ENCODE data around the gene EXOC3L2.
"Not testable (repeated sequence)": the region's sequence is repeated elsewhere in the genome, so short reads cannot be mapped to it uniquely, and the experiment has no call there.

EXOC3L2 gene

GRCh38 chr19:45231891-45232290 lies 13.3 kb downstream of the EXOC3L2 start:
- no peak for TF ChIP-seq EZH2 (IDR thresholded peaks at IDR 0.05; ENCODE audit: borderline replicate concordance, low read length)
- H2AFZ ChIP-seq (ENCODE audit: low read length), result no peak overlapping the region
- no peaks in the 10 kb centered on the region for H3K9me2 ChIP-seq (ENCODE audit: low read depth, low read length)

DNA sequence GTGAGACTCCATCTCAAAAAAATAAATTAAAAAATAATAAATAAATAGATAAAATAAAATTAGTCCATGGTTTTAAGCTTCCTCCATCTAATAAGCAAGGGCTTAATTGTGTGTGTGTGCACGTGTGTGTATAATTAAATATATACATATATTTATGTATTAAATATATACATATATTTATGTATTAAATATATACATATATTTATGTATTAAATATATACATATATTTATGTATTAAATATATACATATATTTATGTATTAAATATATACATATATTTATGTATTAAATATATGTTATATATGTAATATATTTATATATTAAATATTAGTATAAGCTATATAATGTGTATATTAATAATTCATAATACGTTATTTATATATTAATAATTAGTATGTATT lies 16.2 kb downstream of the EXOC3L2 start:
- not testable (repeated sequence) for H3K4me2 ChIP-seq (ENCODE audit: low read length)

More at GRCh38 chr19:45231891-45232290, 13.3 kb downstream of the EXOC3L2 start:
- Histone ChIP-seq H3K4me3 (ENCODE audit: low read depth, low read length, poor library complexity, severe bottlenecking) (no peak overlapping the region), H3K9ac (ENCODE audit: low read length) (no peak overlapping the region), H3K36me3 (ENCODE audit: insufficient read depth, low read length) (no peaks in the 10 kb centered on the region), H3K79me2 (ENCODE audit: insufficient read depth, low read length) (no peaks in the 10 kb centered on the region), H3K9me3 (ENCODE audit: low read length) (no peaks in the 10 kb centered on the region), H3F3A (ENCODE audit: insufficient read depth, low read length) (no peaks in the 10 kb centered on the region), H3K4me1 (ENCODE audit: insufficient read depth, low read length, severe bottlenecking) (no peaks in the 10 kb centered on the region), H3K27ac (ENCODE audit: low read depth, low read length, poor library complexity, severe bottlenecking) (no peak overlapping the region), H3K4me2 (ENCODE audit: low read length) (no peak overlapping the region), H4K20me1 (ENCODE audit: insufficient read depth, low read length) (no peaks in the 10 kb centered on the region), H3K27me3 (ENCODE audit: insufficient read depth, low read length) (no peaks in the 10 kb centered on the region)

GRCh38 chr19:45224645-45225044 lies 20.6 kb downstream of the EXOC3L2 start:
- H3F3A ChIP-seq (ENCODE audit: insufficient read depth, low read length), result no peaks in the 10 kb centered on the region
- no peaks in the 10 kb centered on the region for H3K9me2 ChIP-seq (ENCODE audit: low read depth, low read length)
- no peak overlapping the region for H3K4me3 ChIP-seq (ENCODE audit: low read depth, low read length, poor library complexity, severe bottlenecking)
- H3K4me1 ChIP-seq (ENCODE audit: insufficient read depth, low read length, severe bottlenecking), result no peaks in the 10 kb centered on the region
- H3K9ac ChIP-seq (ENCODE audit: low read length), result no peak overlapping the region
- no peaks in the 10 kb centered on the region for H3K9me3 ChIP-seq (ENCODE audit: low read length)
- H2AFZ ChIP-seq (ENCODE audit: low read length), result no peak overlapping the region
- no peaks in the 10 kb centered on the region for H3K79me2 ChIP-seq (ENCODE audit: insufficient read depth, low read length)
- no peak overlapping the region for H3K27ac ChIP-seq (ENCODE audit: low read depth, low read length, poor library complexity, severe bottlenecking)
- no peaks in the 10 kb centered on the region for H4K20me1 ChIP-seq (ENCODE audit: insufficient read depth, low read length)
- no peak for TF ChIP-seq EZH2 (IDR thresholded peaks at IDR 0.05; ENCODE audit: borderline replicate concordance, low read length)
- TF ChIP-seq, protein P1, sequence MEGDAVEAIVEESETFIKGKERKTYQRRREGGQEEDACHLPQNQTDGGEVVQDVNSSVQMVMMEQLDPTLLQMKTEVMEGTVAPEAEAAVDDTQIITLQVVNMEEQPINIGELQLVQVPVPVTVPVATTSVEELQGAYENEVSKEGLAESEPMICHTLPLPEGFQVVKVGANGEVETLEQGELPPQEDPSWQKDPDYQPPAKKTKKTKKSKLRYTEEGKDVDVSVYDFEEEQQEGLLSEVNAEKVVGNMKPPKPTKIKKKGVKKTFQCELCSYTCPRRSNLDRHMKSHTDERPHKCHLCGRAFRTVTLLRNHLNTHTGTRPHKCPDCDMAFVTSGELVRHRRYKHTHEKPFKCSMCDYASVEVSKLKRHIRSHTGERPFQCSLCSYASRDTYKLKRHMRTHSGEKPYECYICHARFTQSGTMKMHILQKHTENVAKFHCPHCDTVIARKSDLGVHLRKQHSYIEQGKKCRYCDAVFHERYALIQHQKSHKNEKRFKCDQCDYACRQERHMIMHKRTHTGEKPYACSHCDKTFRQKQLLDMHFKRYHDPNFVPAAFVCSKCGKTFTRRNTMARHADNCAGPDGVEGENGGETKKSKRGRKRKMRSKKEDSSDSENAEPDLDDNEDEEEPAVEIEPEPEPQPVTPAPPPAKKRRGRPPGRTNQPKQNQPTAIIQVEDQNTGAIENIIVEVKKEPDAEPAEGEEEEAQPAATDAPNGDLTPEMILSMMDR (IDR thresholded peaks at IDR 0.05; ENCODE audit: low read length), result no peak
- H3K36me3 ChIP-seq (ENCODE audit: insufficient read depth, low read length), result no peaks in the 10 kb centered on the region
- H3K27me3 ChIP-seq (ENCODE audit: insufficient read depth, low read length), result peaks cover 4% of the 10 kb centered on the region; the same call in 1 of the 2 replicates
- no peak overlapping the region for H3K4me2 ChIP-seq (ENCODE audit: low read length)

More for the DNA sequence above, 16.2 kb downstream of the EXOC3L2 start:
- H3K27ac ChIP-seq (ENCODE audit: low read depth, low read length, poor library complexity, severe bottlenecking); H3K36me3 ChIP-seq (ENCODE audit: insufficient read depth, low read length); H3K9ac ChIP-seq (ENCODE audit: low read length); H4K20me1 ChIP-seq (ENCODE audit: insufficient read depth, low read length); H3K4me1 ChIP-seq (ENCODE audit: insufficient read depth, low read length, severe bottlenecking); H3K79me2 ChIP-seq (ENCODE audit: insufficient read depth, low read length); H3K9me2 ChIP-seq (ENCODE audit: low read depth, low read length); H3F3A ChIP-seq (ENCODE audit: insufficient read depth, low read length); H3K27me3 ChIP-seq (ENCODE audit: insufficient read depth, low read length); H2AFZ ChIP-seq (ENCODE audit: low read length); H3K4me3 ChIP-seq (ENCODE audit: low read depth, low read length, poor library complexity, severe bottlenecking); H3K9me3 ChIP-seq (ENCODE audit: low read length): not testable (repeated sequence)

DNA sequence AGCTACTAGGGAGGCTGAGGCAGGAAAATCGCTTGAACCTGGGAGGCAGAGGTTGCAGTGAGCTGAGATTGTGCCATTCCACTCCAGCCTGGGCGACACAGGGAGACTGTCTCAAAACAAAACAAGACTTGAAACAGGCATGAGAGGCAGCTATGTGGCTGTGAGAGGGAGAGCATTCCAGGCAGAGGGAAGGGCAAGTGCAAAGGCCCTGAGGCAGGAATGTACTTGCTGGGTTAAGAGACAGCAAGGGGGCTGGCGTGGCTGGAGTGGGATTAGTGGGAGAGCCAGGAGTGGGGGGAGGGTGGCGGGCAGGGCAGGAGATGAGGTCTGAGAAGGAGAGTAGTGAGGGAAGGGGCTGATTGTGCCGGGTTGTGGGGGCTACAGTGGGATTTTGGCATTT lies 21.3 kb downstream of the EXOC3L2 start:
- Histone ChIP-seq H3K36me3 (ENCODE audit: insufficient read depth, low read length) (no peaks in the 10 kb centered on the region), H2AFZ (ENCODE audit: low read length) (no peak overlapping the region), H3K9ac (ENCODE audit: low read length) (no peak overlapping the region), H3K79me2 (ENCODE audit: insufficient read depth, low read length) (no peaks in the 10 kb centered on the region), H3K4me2 (ENCODE audit: low read length) (no peak overlapping the region), H3K9me3 (ENCODE audit: low read length) (no peaks in the 10 kb centered on the region), H3K9me2 (ENCODE audit: low read depth, low read length) (no peaks in the 10 kb centered on the region), H3K4me3 (ENCODE audit: low read depth, low read length, poor library complexity, severe bottlenecking) (no peak overlapping the region), H4K20me1 (ENCODE audit: insufficient read depth, low read length) (no peaks in the 10 kb centered on the region), H3K27ac (ENCODE audit: low read depth, low read length, poor library complexity, severe bottlenecking) (no peak overlapping the region), H3K4me1 (ENCODE audit: insufficient read depth, low read length, severe bottlenecking) (no peaks in the 10 kb centered on the region), H3K27me3 (ENCODE audit: insufficient read depth, low read length) (peaks cover 4% of the 10 kb centered on the region; the same call in 1 of the 2 replicates), H3F3A (ENCODE audit: insufficient read depth, low read length) (no peaks in the 10 kb centered on the region)
- TF ChIP-seq EZH2 (IDR thresholded peaks at IDR 0.05; ENCODE audit: borderline replicate concordance, low read length), result no peak
- TF ChIP-seq, protein P1 (IDR thresholded peaks at IDR 0.05; ENCODE audit: low read length), result no peak

Data from OCI-LY1 (cell line).